ENCODE data around the gene ITLN1.
A peak's percentile ranks its signal among the peaks of the same experiment; 100 is the strongest.

ITLN1 gene

DNA sequence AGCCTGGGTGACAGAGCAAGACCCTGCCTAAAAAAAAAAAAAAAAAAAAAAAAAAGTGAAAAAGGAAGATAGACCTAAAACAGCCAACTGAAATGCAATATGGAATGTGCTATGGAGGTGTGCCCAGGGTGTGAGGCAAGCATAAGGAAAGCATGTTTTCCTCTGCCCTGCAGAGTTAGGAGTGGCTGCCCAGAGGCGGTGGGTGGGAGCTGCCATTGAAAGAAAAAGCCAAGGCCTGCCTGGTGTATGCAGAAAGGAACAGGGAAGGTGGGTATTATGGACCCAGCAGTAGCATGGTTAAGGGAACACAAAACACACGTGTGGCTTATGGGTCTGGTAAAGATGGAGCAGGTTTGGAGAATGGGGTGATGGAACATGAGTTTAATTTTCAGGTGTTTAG is 31.2 kb downstream of the ITLN1 start:
- no peak for DNase-seq

DNA sequence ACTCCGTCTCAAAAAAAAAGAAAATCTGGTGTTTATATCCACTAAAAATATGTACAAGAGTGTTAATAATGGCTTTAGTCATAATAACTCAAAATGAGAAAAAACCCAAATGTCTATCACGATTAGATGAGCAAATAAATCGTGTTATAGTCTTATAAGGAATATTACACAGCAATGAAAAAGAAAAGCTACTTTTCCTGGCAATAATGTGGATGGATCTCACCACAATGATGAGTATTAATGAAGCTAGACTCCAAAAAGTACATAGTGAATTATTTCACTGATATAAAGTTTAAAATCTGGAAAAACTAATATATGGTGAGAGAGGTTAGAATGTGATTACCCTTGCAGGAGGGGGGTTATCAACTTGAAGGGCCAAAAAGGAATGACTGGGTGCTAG is 32.0 kb downstream of the ITLN1 start:
- DNase-seq = no peak

- DNase-seq = no peak
These were observed 34.0 kb downstream of the ITLN1 start for GRCh38 chr1:160850993-160851392.

GRCh38 chr1:160850541-160850940 is 34.4 kb downstream of the ITLN1 start:
- no peak for DNase-seq

DNA sequence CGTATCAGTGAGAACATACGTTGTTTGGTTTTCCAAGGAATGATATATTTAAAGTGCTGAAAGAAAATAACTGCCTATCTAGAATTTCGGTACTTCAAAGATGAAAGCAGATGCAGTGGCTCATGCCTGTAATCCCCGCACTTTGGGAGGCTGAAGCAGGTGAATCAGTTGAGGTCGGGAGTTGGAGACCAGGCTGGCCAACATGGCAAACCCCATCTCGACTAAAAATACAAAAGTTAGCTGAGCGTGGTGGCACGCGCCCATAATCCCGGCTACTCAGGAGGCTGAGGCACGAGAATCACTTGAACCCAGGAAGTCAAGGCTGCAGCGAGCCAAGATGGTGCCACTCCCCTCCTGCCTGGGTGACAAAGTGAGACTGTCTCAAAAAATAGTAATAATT is 38.7 kb downstream of the ITLN1 start:
- DNase-seq = no peak

DNA sequence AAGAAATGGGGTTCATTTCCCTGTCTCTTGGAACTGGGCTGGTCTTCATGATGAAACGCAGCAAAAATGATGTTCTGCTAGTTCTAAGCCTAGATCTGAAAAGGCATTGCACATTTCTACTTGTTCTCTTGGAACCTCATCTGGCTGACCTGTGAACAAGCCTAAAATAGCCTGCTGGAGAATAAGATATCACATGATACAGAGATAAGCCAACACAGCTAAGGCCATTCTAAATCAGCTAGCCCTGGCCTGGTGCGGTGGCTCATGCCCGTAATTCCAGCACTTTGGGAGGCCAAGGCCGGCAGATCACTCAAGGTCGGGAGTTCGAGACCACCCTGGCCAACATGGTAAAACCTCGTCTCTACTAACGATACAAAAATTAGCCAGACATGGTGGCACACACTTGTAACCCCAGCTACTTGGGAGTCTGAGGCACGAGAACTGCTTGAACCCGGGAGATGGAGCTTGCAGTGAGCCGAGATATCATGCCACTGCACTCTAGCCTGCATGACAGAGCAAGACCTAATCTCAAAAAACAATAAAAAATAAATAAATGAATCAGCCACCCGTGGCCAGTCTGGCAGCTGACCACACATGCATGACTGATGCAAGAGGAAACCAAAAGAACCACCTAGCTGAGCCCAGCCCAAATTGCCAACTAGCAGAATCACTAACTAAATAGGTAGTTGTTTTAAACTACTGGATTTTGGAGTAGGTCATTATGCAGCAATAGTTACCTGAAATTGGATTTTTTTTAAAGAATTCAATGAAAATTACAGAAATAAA is 40.3 kb downstream of the ITLN1 start:
- no peak for DNase-seq

- no peak for DNase-seq
These were observed 43.9 kb downstream of the ITLN1 start for GRCh38 chr1:160841079-160841478.

DNA sequence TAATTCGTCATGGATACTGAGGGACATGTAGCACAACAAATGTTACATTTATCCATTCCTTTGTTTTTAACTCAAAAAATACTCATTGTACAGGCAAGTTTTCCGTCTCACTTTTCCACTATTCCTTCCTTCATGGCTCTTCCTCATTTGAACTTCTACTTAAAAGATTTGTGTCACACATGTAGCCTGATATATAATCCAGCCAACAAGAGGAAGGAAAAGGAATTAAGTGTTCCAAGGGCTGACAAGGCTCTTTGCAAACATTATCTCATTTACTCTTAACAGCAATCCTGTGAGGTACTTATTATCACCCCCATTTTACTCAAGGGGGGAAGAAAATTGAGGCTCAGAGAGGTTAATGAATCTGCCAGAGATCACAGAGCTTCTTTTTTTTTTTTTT is 45.2 kb downstream of the ITLN1 start:
- DNase-seq = no peak

GRCh38 chr1:160838888-160839287 is 46.1 kb downstream of the ITLN1 start:
- no peak for DNase-seq

- DNase-seq = peak; percentile 72 to 78
These were observed 47.3 kb downstream of the ITLN1 start for GRCh38 chr1:160837558-160838205.

GRCh38 chr1:160836981-160837557 is 47.9 kb downstream of the ITLN1 start:
- DNase-seq = no peak

GRCh38 chr1:160836561-160836960 is 48.4 kb downstream of the ITLN1 start:
- DNase-seq = no peak

GRCh38 chr1:160835751-160836150 is 49.2 kb downstream of the ITLN1 start:
- no peak for DNase-seq

GRCh38 chr1:160834945-160835565 is 49.9 kb downstream of the ITLN1 start:
- peak; percentile 22 to 48 for DNase-seq

DNA sequence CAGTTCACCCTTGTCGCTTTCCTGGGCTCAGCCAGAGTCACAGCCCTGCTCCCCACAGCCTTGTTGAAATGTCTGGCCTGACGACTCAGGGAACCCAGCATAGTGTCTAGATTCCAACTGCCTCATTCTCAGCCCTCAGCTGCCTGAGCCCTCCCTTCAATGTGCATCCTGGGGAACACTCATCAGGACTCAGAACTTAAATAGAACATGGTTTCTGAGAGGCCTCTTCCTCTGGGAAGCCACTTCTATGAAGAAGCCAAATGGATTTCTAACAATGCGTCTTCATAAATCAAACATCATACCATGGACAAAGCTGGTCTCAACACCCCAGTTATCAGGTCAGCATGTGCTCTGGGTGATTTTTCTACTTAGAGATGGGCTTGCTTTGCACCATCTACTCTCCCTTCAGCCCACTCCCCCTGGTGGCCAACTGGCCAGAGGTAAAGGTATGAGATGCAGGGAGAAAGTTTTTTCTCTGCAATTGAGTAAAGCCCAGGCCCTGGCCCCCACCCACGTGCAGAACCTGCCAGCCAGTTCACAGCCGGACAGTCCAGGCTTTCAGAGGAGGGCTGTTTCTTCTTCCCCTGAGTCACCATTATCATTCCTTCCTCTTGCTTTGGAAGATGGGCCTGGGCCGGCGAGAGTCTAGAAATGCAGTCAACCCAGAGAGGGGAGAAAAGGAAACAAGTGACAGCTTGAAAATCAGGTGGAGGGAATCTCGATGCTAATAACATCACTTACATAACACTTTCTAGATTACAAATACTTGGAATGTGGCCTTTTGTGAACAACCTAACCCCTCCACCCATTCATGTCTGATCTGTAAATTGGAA is 54.4 kb downstream of the ITLN1 start:
- peak; percentile 83 to 88 for DNase-seq

DNA sequence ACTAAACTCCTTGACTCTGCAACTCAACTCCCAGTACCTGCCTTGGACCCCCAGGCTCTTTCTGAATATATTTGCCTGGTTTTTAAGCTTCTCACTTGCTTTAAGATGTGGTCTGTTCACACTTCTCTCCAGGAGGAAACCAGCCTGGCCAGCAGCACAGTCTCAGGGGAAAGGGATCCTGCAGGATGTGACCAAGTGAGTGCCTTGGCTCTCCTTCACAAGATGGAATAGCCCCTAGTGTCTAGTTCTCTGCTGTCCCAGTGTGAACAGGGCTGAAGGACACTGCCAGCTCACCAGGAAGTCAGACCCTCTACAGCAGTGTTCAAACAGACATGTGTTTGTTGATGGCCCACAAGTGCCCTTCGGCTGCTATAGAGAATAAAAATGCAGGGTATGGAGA is 55.2 kb downstream of the ITLN1 start:
- no peak for DNase-seq

GRCh38 chr1:160827418-160827817 is 57.6 kb downstream of the ITLN1 start:
- no peak for DNase-seq

DNA sequence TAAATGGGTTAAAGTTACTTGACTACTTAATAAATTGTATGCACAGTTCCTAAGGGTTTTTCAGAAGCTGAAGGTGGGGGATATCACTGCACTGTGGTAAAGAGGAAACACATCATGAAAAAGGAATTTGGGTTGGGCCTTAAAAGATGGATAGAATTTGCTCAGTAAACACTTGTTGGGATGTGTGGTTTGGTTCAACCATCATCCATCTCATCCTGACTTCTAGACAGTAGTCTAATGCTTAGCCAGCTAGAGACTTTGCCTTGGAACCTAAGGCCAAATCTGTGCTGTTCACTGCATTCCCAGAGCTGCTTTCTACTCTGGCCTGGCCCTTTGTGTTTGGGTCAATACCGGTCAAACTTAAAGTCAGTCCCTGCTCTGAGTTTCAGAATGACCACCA is 58.4 kb downstream of the ITLN1 start:
- no peak for DNase-seq

Measured in activated CD4-positive, alpha-beta T cell treated with anti-CD3 and anti-CD28 coated beads, Interleukin-2, amount 50 U/mL, for 48 hours (primary cell).